ENCODE measurements around the gene SLC41A1.
"Not testable (repeated sequence)": the region's sequence is repeated elsewhere in the genome, so short reads cannot be mapped to it uniquely, and the experiment has no call there.

The SLC41A1 gene

GRCh38 chr1:205812878-205813754 lies at the start of gene SLC41A1:
Gene SLC41A1, minus strand, starts transcription at chr1:205813198. Its CDS starts 2,757 bp downstream, at chr1:205810441.
- DNase-seq: peak; percentile 94

GRCh38 chr1:205861540-205861939 lies 48.5 kb upstream of the SLC41A1 start:
- no peak for DNase-seq

GRCh38 chr1:205858141-205858961 lies 45.4 kb upstream of the SLC41A1 start:
- no peak for DNase-seq

GRCh38 chr1:205857501-205857900 lies 44.5 kb upstream of the SLC41A1 start:
- not testable (repeated sequence) for DNase-seq

- no peak for DNase-seq
These were observed 43.4 kb upstream of the SLC41A1 start for GRCh38 chr1:205856433-205856832.

- no peak for DNase-seq
These were observed 40.0 kb upstream of the SLC41A1 start for GRCh38 chr1:205852969-205853368.

- DNase-seq: no peak
These were observed 39.0 kb upstream of the SLC41A1 start for GRCh38 chr1:205851993-205852392.

- DNase-seq: peak; percentile 88
These were observed 36.8 kb upstream of the SLC41A1 start, which contains the start of gene PM20D1 for GRCh38 chr1:205849619-205850355. Gene PM20D1, minus strand, starts transcription at chr1:205850132. Its CDS starts 60 bp downstream, at chr1:205850072.

- DNase-seq: no peak
These were observed 30.2 kb upstream of the SLC41A1 start for GRCh38 chr1:205843036-205843859.

GRCh38 chr1:205842229-205842628 lies 29.2 kb upstream of the SLC41A1 start:
- DNase-seq: no peak

GRCh38 chr1:205840146-205840923 lies 27.3 kb upstream of the SLC41A1 start:
- no peak for DNase-seq

GRCh38 chr1:205837382-205837970 lies 24.5 kb upstream of the SLC41A1 start:
- no peak for DNase-seq

- DNase-seq: no peak
These were observed 21.8 kb upstream of the SLC41A1 start for GRCh38 chr1:205834751-205835150.

- no peak for DNase-seq
These were observed 19.3 kb upstream of the SLC41A1 start for GRCh38 chr1:205832326-205832751.

- no peak for DNase-seq
These were observed 14.6 kb upstream of the SLC41A1 start for GRCh38 chr1:205827623-205828022.

- no peak for DNase-seq
These were observed 14.0 kb upstream of the SLC41A1 start for GRCh38 chr1:205826995-205827394.

GRCh38 chr1:205826016-205826806 lies 13.2 kb upstream of the SLC41A1 start:
- DNase-seq: no peak

GRCh38 chr1:205824180-205824579 lies 11.2 kb upstream of the SLC41A1 start:
- peak; percentile 53 for DNase-seq

- DNase-seq: peak; percentile 49
These were observed 10.3 kb upstream of the SLC41A1 start for GRCh38 chr1:205823260-205823659.

- DNase-seq: no peak
These were observed 9.4 kb upstream of the SLC41A1 start for GRCh38 chr1:205822397-205822796.
